Endothelial cell (in vitro differentiated cells): ENCODE measurements around the gene SORCS2. TPM values are rescaled to one million over a fixed set of nuclear protein-coding genes. Genes with fewer than 3 reads are reported as not detected.

Experiments
- DNase-seq: peaks from one replicate; pipeline ENCODE4 v3.0.0; 2021; ENCODE audit warnings: low spot score
- H3K27ac Mint-ChIP-seq: one replicate; pipeline ENCODE4 v1.8.0; 2021; ENCODE audit warnings: mixed read lengths, inconsistent platforms; ENCODE audit not compliant: unreplicated experiment
- H3K27me3 Mint-ChIP-seq: one replicate; pipeline ENCODE4 v1.8.0; 2021; ENCODE audit warnings: mild to moderate bottlenecking, moderate library complexity, mixed read lengths, inconsistent platforms; ENCODE audit not compliant: unreplicated experiment
- H3K36me3 Mint-ChIP-seq: one replicate; pipeline ENCODE4 v1.8.0; 2021; ENCODE audit warnings: mild to moderate bottlenecking, low read depth, mixed read lengths, inconsistent platforms; ENCODE audit not compliant: unreplicated experiment
- H3K4me1 Mint-ChIP-seq: one replicate; pipeline ENCODE4 v1.8.0; 2021; ENCODE audit warnings: mild to moderate bottlenecking, mixed read lengths, inconsistent platforms; ENCODE audit not compliant: unreplicated experiment
- H3K4me3 Mint-ChIP-seq: one replicate; pipeline ENCODE4 v1.8.0; 2021; ENCODE audit warnings: mild to moderate bottlenecking, mixed read lengths, inconsistent platforms; ENCODE audit not compliant: unreplicated experiment
- H3K9me3 Mint-ChIP-seq: one replicate; pipeline ENCODE4 v1.8.0; 2021; ENCODE audit warnings: mixed read lengths, inconsistent platforms; ENCODE audit not compliant: unreplicated experiment
- CTCF ChIP-seq: fragments of 200-600 bp; sonication (generic); IDR thresholded peaks from one replicate; pipeline ENCODE4 v1.5.0; 2021; ENCODE audit warnings: antibody characterized with exemption; ENCODE audit not compliant: unreplicated experiment
- total RNA-seq: library from RNA; stranded (reverse); fragmentation: NEBNext Ultra II Directional; extraction: Animal tissue kit (Norgen Biotek cat#: 25700); gene quantifications from one replicate; pipeline ENCODE4 v1.2.1, GENCODE V29; 2021; ENCODE audit not compliant: unreplicated experiment

Gene SORCS2
- total RNA-seq, 1 donor from 2014 or later: 1.3 TPM

DNA sequence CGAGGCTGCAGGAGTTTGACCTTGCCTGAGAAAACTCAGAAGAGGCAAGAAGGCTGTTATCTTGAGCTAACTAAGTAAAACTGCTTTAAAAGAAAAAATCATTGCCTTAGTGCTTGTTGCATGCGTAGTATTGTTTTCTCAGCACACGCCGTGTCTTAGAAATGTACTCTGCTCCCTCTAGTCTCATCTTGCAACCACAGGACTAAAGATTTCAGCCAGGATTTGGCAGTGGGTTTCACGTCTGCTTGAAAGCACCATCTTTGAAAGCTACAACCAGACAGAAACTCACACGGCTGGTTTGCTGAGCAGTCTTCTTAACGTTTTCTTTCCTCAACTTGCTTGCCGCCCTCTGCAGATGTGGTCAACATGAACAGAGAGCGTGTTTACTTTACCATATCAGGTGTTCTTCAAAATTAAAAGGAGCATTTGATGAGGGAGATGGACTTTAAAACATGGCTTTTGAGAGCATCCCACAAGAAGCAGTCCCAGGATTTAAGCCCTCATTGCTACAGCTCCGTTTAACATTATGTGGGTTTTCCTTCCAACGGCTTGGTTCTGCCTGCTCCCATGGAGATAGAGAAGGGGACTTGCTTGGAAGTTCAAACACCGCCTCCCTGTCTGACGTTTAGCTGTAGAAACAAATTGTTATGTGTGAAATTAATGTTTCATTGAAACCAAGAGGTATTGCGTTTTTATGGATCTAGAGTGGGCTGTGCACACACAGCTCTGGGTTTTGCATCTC is 3.4 kb downstream of the SORCS2 start:
- Mint-ChIP-seq H3K4me3 (no peak overlapping the region), H3K27me3 (peaks cover 6% of the 10 kb centered on the region), H3K27ac (no peak overlapping the region), H3K36me3 (no peaks in the 10 kb centered on the region), H3K9me3 (no peaks in the 10 kb centered on the region), H3K4me1 (no peaks in the 10 kb centered on the region)
- TF ChIP-seq CTCF: no peak
- DNase-seq: no peak

DNA sequence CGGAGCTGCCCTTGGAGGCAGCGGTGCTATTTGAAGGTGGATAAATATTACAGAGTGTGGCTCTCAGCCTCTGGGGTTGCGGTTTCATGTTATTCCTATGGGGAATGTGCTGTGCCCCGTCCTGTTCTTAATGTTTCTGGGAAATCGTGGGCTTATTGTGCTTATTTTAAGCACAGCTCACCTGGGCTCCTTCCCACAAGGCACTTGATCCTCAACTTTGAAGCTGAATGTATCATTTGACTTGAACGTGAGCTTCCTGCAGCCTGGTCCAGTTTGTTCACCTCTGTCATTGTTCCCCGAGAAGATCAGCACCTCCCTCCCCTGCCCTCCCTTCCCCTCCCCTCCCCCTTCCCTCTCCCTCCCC is 3.9 kb downstream of the SORCS2 start:
- peaks cover 6% of the 10 kb centered on the region for H3K27me3 Mint-ChIP-seq
- TF ChIP-seq CTCF: no peak
- DNase-seq: no peak
- H3K27ac Mint-ChIP-seq: no peak overlapping the region
- no peak overlapping the region for H3K4me3 Mint-ChIP-seq
- H3K4me1 Mint-ChIP-seq: no peaks in the 10 kb centered on the region
- H3K9me3 Mint-ChIP-seq: no peaks in the 10 kb centered on the region
- H3K36me3 Mint-ChIP-seq: no peaks in the 10 kb centered on the region

GRCh38 chr4:7196736-7197135 is 4.4 kb downstream of the SORCS2 start:
- Mint-ChIP-seq H3K4me1 (no peaks in the 10 kb centered on the region), H3K9me3 (no peaks in the 10 kb centered on the region), H3K27ac (no peak overlapping the region), H3K36me3 (no peaks in the 10 kb centered on the region), H3K4me3 (no peak overlapping the region), H3K27me3 (peaks cover 6% of the 10 kb centered on the region)
- no peak for DNase-seq
- TF ChIP-seq CTCF: no peak

DNA sequence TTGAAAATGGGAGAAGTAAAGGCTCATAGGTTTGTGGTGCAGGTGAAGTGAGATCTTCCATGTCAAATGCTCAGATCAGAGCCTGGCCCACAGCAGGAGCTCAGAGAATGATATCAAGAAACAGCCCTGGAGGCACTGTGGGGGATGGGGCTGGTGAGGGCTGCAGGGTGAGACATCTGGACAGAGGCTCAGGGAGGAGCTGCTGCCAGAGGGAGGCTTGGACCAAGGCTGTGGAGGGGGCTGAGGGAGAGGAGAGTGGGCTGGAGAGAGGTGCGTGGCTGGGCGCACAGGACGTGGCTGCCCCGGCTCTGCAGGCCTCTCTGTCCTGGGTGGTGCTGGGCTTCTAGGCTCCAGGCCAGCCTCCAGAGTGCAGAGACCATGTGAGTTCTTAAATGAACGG is 5.6 kb downstream of the SORCS2 start:
- Mint-ChIP-seq H3K4me3 (no peak overlapping the region), H3K27me3 (peaks cover 6% of the 10 kb centered on the region), H3K4me1 (no peaks in the 10 kb centered on the region), H3K27ac (no peak overlapping the region), H3K9me3 (no peaks in the 10 kb centered on the region), H3K36me3 (no peaks in the 10 kb centered on the region)
- TF ChIP-seq CTCF: no peak
- no peak for DNase-seq

DNA sequence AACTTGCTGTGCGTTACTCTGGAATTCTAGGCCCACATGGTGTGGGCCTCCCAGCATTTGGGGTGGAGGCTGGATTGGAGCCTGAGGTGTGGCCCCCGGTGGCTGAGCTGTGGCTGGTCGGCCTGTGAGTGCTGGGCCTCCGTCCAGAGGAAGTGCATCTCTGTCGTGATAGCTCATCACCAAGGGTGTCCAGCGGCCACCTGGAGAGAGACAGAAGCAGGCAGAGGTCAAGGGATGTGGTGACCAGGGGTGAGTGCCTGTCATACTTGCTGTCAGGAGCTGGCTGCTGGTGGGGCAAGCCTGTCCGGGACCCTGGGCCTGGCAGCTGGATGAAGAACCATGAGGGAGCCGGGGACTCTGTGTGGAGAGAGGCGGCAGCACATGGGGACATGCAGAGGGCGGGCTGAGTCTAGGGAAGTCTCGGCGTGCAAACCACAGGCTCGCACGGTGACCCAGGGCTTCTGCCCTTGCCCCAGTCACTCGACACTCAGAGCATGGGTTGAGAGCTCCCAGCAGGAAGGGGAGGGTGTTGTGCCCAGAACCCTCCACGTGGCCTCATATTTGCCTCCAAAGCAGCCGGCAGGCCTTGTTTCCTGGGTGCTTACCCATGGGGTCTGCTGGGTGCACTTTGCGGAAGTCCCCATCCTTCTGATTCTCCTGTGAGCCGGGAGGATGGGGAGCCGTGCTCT is 6.2 kb downstream of the SORCS2 start:
- Mint-ChIP-seq H3K27ac (no peak overlapping the region), H3K36me3 (no peaks in the 10 kb centered on the region), H3K27me3 (peaks cover 4% of the 10 kb centered on the region), H3K4me3 (no peak overlapping the region), H3K4me1 (no peaks in the 10 kb centered on the region), H3K9me3 (no peaks in the 10 kb centered on the region)
- DNase-seq: no peak
- TF ChIP-seq CTCF: no peak
